ENCODE results near the gene TMEM125. TPM values are rescaled to one million over a fixed set of nuclear protein-coding genes. Genes with fewer than 3 reads are reported as not detected.
A peak's percentile ranks its signal among the peaks of the same experiment; 100 is the strongest.

TMEM125 gene
- total and polyA plus RNA-seq, 2 of the 4 experiments (the other 2 are of a cell fraction), result under 0.01 to 0.03 TPM

DNA sequence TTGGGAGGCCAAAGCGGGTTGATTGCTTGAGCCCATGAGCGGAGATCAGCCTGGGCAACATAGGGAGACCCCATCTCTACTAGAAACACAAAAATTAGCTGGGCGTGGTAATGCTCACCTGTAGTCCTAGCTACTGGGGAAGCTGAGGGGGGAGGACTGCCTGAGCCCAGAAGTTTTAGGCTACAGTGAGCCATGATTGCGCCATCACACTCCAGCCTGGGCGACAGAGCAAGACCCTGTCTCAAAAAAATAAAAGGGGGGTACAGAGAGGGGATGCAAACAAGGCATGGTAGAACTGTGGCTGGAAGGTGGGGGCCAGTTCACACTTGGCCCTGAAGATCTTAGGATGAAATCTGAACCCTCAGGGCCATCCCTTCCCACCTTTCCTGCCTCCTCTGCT, 16.8 kb downstream of the TMEM125 start:
- Histone ChIP-seq H4K20me1 (ENCODE audit: insufficient read depth, low read length) (no peaks in the 10 kb centered on the region), H3K4ac (ENCODE audit: low read depth, low read length) (no peak overlapping the region), H3K27ac (ENCODE audit: insufficient read depth, low read length) (no peak overlapping the region), H3K18ac (ENCODE audit: low read depth, low read length) (no peak overlapping the region), H3K27me3 (ENCODE audit: control insufficient read depth, insufficient read depth, low read length) (peaks cover 29% of the 10 kb centered on the region), H2BK20ac (ENCODE audit: low read depth, low read length) (no peak overlapping the region), H3K36me3 (ENCODE audit: control insufficient read depth, insufficient read depth, low read length) (no peaks in the 10 kb centered on the region), H3K9ac (ENCODE audit: low read depth, low read length) (no peak overlapping the region), H3K4me2 (ENCODE audit: low read depth, low read length) (no peak overlapping the region), H3K56ac (ENCODE audit: extremely low read depth, insufficient read depth, low read length) (no peak overlapping the region), H3K9me3 (ENCODE audit: control insufficient read depth, insufficient read depth, low read length) (no peaks in the 10 kb centered on the region), H3K14ac (replicated peaks; ENCODE audit: low read depth, low read length) (no peak overlapping the region), H4K5ac (ENCODE audit: low read depth, low read length) (no peak overlapping the region), H2AFZ (replicated peaks; ENCODE audit: low read length, poor library complexity) (no peak overlapping the region), H3K79me1 (ENCODE audit: low read depth in 1 of 2, low read length in 2 of 2) (no peaks in the 10 kb centered on the region), H3K4me1 (ENCODE audit: control insufficient read depth, insufficient read depth, low read length) (no peaks in the 10 kb centered on the region), H2AK5ac (ENCODE audit: low read depth, low read length) (no peak overlapping the region), H2AK9ac (replicated peaks; ENCODE audit: low read depth, low read length, poor library complexity) (no peak overlapping the region), H3K4me3 (ENCODE audit: insufficient read depth, low read depth, low read length) (no peak overlapping the region), H2BK5ac (ENCODE audit: low read depth, low read length, poor library complexity, severe bottlenecking) (no peak overlapping the region), H4K91ac (ENCODE audit: insufficient read depth, low read depth, low read length) (no peak overlapping the region), H3K9me1 (ENCODE audit: insufficient read depth, low read length) (no peaks in the 10 kb centered on the region), H4K8ac (ENCODE audit: low read depth in 2 of 2, low read length in 2 of 2) (no peak overlapping the region), H3K23ac (ENCODE audit: low read depth, low read length) (no peak overlapping the region), H2BK15ac (ENCODE audit: low read depth, low read length) (no peak overlapping the region), H2BK120ac (ENCODE audit: low read depth, low read length) (no peak overlapping the region)
- TF ChIP-seq CEBPB (IDR thresholded peaks at IDR 0.05; ENCODE audit: low read depth, low read length) (peak; percentile 56), USF2 (IDR thresholded peaks at IDR 0.05; ENCODE audit: low read depth, low read length) (no peak)
- BruUV-seq (replicated peaks), result no TSS peak
- in situ Hi-C loops (cut with MboI; ENCODE audit: low sequenced_read_pairs), result no loop called here
- ATAC-seq (ENCODE audit: low read depth) (no peak), DNase-seq (no peak)
- dilution Hi-C loops (cut with HindIII; ENCODE audit: low sequenced_read_pairs, unreplicated experiment), result no loop called here
- ChIA-PET CTCF (interaction anchor here (0.7 kb wide), 1 partner anchor 11 kb away, joined by 4 read pairs; no protein-coding TSS in a partner anchor), POLR2A (ENCODE audit: unreplicated experiment) (no interaction called here)
- 100% methylated on average over 2 of the region's 5 CpGs; no CpG with 5 or more reads in 1 of the 2 experiments for WGBS, 2 experiments (ENCODE audit: extremely low coverage in 2 of 2, insufficient read length in 1 of 2)
- intact Hi-C loops (cut with micrococcal nuclease), result no loop called here

All from IMR-90 (cell line).